Measurements from ENCODE around the gene BGLAP. TPM values are rescaled to one million over a fixed set of nuclear protein-coding genes. Genes with fewer than 3 reads are reported as not detected.

Gene BGLAP
- total RNA-seq, 2 donors from 2014 or later, result 1.8 to 2.3 TPM

DNA sequence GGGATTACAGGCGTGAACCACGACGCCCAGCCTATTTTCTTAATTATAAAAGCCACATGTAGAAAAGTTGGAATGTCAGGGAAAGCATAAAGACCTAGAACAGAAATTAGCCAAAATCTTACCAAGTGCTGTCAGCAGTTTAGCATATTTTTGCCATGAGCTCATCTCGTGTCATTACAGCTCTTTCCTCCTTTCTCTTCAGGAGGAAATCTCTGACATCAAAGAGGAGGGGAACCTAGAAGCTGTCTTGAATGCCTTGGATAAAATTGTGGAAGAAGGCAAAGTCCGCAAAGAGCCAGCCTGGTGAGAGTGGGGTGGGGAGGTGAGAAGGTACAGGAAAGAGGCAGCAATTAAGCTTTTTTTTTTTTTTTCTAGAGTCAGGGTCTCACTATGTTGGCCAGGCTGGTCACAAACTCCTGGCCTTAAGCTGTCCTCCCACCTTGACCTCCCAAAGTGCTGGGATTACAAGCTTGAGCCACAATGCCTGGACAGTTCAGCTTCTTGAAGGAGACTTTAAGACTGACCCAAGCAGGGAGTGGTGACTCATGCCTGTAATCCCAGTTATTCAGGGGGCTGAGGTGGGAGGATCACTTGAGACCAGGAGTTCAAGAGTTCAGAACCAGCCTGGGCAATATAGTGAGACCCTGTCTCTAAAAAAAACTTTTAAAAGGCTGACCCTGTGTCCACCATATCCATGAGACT lies 8.4 kb upstream of the BGLAP start:
- peaks cover 17% of the 10 kb centered on the region for H3K36me3 Mint-ChIP-seq
- no peak overlapping the region for H3K27ac Mint-ChIP-seq
- no peaks in the 10 kb centered on the region for H3K27me3 Mint-ChIP-seq
- DNase-seq (ENCODE audit: low spot score) (no peak), ATAC-seq (no peak)
- no peaks in the 10 kb centered on the region for H3K9me3 Mint-ChIP-seq
- H3K4me3 Mint-ChIP-seq, result no peak overlapping the region
- peaks cover 1 to 16% of the 10 kb centered on the region in 2 donors for H3K4me1 Mint-ChIP-seq (ENCODE audit: low read depth in 2 of 2)

DNA sequence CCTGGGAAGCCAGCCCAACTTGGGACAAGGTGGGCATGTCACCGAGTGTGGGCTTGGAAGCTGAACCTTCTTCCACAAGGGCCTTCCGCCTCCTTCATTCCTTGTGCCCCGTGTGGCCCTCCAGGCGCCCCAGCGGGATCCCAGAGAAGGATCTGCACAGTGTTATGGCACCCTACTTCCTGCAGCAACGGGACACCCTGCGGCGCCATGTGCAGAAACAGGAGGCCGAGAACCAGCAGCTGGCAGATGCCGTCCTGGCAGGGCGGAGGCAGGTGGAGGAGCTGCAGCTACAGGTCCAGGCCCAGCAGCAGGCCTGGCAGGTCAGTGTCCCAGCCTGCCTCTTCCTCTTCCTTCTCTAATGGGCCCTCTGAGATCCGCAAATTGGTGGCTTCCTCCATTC lies 5.8 kb upstream of the BGLAP start:
- H3K27me3 Mint-ChIP-seq, result no peaks in the 10 kb centered on the region
- H3K36me3 Mint-ChIP-seq, result peaks cover 16% of the 10 kb centered on the region

DNA sequence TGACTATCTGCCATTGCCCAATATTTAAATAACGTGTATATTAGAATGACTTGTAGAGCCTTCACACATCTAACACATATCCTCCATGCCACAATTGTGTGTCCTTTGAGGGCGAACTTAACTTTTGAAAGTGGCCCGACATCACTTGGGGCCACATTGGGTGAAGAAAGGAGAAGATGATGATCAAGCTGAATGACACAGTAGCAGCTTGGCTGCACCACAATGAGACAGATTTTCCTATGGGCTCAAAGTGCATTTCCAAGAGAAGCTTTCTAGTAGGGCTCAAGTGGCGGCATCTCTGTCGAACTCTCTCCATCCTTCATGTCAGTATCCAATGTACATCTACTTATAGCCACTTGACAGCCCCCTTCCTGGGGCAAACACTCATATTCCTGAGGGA lies 3.7 kb upstream of the BGLAP start:
- no peak overlapping the region for H3K4me3 Mint-ChIP-seq
- H3K4me1 Mint-ChIP-seq (ENCODE audit: low read depth in 2 of 2), result peaks cover 0 to 9% of the 10 kb centered on the region in 2 donors
- DNase-seq (ENCODE audit: low spot score) (no peak), ATAC-seq (no peak)
- no peaks in the 10 kb centered on the region for H3K27me3 Mint-ChIP-seq
- no peaks in the 10 kb centered on the region for H3K9me3 Mint-ChIP-seq
- H3K27ac Mint-ChIP-seq, result no peak overlapping the region
- H3K36me3 Mint-ChIP-seq, result peaks cover 16% of the 10 kb centered on the region

More for the DNA sequence above, 5.8 kb upstream of the BGLAP start:
- Mint-ChIP-seq H3K4me3 (no peak overlapping the region), H3K4me1 (ENCODE audit: low read depth in 2 of 2) (peaks cover 0 to 8% of the 10 kb centered on the region in 2 donors), H3K27ac (no peak overlapping the region), H3K9me3 (no peaks in the 10 kb centered on the region)
- ATAC-seq, result no peak
- DNase-seq (ENCODE audit: low spot score), result no peak

DNA sequence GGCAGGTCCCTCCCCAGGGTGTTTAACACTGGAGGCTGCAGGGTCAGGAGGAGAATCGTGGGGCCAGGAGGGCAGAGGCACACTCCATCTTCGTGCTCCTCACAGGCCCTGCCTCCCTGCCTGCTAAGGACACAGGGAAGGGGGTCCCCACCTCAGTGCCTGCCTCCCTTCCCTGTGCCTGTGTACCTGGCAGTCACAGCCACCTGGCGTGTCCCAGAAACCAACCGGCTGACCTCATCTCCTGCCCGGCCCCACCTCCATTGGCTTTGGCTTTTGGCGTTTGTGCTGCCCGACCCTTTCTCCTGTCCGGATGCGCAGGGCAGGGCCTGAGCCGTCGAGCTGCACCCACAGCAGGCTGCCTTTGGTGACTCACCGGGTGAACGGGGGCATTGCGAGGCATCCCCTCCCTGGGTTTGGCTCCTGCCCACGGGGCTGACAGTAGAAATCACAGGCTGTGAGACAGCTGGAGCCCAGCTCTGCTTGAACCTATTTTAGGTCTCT lies 623 bp upstream of the BGLAP start:
- H3K27ac Mint-ChIP-seq, result peak overlapping the region in 1 of 2 donors; percentile 37
- no peaks in the 10 kb centered on the region for H3K9me3 Mint-ChIP-seq
- H3K4me3 Mint-ChIP-seq, result no peak overlapping the region

DNA sequence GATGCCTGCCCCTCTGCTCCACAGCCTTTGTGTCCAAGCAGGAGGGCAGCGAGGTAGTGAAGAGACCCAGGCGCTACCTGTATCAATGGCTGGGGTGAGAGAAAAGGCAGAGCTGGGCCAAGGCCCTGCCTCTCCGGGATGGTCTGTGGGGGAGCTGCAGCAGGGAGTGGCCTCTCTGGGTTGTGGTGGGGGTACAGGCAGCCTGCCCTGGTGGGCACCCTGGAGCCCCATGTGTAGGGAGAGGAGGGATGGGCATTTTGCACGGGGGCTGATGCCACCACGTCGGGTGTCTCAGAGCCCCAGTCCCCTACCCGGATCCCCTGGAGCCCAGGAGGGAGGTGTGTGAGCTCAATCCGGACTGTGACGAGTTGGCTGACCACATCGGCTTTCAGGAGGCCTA lies 754 bp downstream of the BGLAP start:
- Mint-ChIP-seq H3K4me1 (ENCODE audit: low read depth in 2 of 2) (peaks cover 13 to 20% of the 10 kb centered on the region in 2 donors), H3K4me3 (no peak overlapping the region), H3K27me3 (no peaks in the 10 kb centered on the region), H3K9me3 (no peaks in the 10 kb centered on the region), H3K27ac (no peak overlapping the region), H3K36me3 (peaks cover 11% of the 10 kb centered on the region)
- DNase-seq (ENCODE audit: low spot score) (no peak), ATAC-seq (no peak)

More for the DNA sequence above, 623 bp upstream of the BGLAP start:
- H3K36me3 Mint-ChIP-seq, result peaks cover 16% of the 10 kb centered on the region
- no peaks in the 10 kb centered on the region for H3K27me3 Mint-ChIP-seq
- H3K4me1 Mint-ChIP-seq (ENCODE audit: low read depth in 2 of 2), result peaks cover 13 to 20% of the 10 kb centered on the region in 2 donors
- ATAC-seq (no peak), DNase-seq (ENCODE audit: low spot score) (no peak)

DNA sequence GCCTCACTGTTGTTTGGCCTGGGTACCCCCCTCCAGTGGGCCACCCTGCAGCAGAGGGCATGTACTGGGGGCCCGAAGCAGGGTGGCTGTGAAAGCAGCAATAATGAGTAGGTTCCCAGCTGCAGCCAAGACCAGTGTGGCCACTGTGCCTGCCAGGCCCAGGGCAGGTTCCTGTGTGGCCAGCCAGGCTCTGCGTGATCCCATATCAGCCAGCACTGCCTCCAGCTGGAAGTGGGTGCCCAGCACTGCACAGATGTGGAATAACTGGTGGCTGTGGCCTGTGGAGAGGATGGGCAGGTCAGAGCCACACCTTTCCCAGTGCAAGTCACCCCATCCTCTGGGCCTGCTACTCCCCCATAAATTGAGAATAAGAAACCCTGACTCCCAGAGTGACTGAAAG lies 2.1 kb downstream of the BGLAP start:
- H3K4me3 Mint-ChIP-seq, result no peak overlapping the region
- peaks cover 13 to 21% of the 10 kb centered on the region in 2 donors for H3K4me1 Mint-ChIP-seq (ENCODE audit: low read depth in 2 of 2)
- H3K9me3 Mint-ChIP-seq, result no peaks in the 10 kb centered on the region
- no peaks in the 10 kb centered on the region for H3K27me3 Mint-ChIP-seq
- ATAC-seq, result no peak
- peaks cover 6% of the 10 kb centered on the region for H3K36me3 Mint-ChIP-seq
- H3K27ac Mint-ChIP-seq, result no peak overlapping the region
- no peak for DNase-seq (ENCODE audit: low spot score)

DNA sequence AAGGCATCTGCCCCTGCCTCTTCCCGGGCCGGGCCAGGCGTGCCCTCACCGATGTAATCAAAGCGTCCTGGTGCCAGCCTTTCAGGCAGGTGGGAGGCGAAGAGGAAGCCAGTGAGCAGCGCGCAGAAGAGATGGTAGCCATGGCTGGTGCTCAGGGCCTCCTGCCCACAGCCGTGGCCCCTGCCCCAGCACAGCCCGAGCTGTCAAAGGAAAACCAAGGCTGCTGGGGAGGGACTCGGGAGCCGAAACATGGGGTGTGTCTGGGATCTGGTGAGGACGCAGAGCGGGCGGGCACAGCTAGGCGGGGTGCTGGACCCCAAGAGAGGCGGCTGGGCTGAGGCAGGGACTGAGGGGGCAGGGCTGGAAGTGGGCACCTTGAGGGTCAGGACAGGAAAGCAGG lies 2.7 kb downstream of the BGLAP start:
- H3K36me3 Mint-ChIP-seq, result peaks cover 4% of the 10 kb centered on the region
- H3K4me3 Mint-ChIP-seq, result peak overlapping the region; percentile 81
- DNase-seq (ENCODE audit: low spot score), result no peak
- no peak for ATAC-seq
- no peaks in the 10 kb centered on the region for H3K9me3 Mint-ChIP-seq
- H3K27me3 Mint-ChIP-seq, result no peaks in the 10 kb centered on the region
- no peak overlapping the region for H3K27ac Mint-ChIP-seq
- peaks cover 13 to 21% of the 10 kb centered on the region in 2 donors for H3K4me1 Mint-ChIP-seq (ENCODE audit: low read depth in 2 of 2)

DNA sequence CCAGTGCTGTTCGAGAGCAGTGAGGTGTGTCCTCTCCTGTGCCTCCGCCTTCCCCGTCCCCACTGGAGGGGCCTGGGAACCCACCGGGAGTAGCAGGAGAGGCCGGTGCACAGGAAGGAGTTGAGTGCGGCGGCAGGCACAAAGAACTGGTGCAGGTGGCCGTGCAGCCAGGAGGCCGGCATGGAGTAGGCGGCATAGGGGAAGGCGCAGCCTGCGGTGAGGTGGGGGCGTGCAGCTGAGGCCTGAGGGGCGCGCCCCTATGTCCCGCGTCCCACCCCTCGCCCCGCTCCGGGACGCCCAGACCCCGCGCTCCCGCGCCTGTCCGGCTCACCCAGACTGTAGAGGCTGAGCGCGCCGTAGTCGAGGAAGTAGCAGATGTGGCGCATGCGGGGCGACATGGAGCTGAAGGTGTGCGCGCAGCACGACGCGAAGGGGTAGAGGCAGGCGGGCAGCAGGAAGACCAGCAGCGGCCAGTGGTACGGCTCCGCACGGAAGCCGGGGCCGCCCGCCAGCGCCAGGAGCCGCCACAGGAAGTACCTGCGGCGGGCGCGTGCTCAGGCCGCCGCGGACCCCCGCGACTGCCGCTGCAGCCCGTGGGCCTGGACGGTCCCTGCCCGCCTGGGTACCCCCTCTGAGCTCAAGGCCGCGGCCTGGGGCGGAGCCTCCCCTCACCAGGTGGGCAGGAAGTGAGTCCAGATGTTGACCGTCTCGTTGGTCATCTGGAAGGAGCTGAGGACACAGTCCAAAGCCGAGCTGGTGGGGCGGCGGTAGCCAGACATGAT lies 3.7 kb downstream of the BGLAP start:
- H3K36me3 Mint-ChIP-seq, result no peaks in the 10 kb centered on the region
- H3K27ac Mint-ChIP-seq, result peak overlapping the region in 1 of 2 donors; percentile 48
- peaks cover 13 to 21% of the 10 kb centered on the region in 2 donors for H3K4me1 Mint-ChIP-seq (ENCODE audit: low read depth in 2 of 2)
- DNase-seq (ENCODE audit: low spot score) (peak; percentile 71), ATAC-seq (peak; percentile 73 to 77)
- peak overlapping the region; percentile 81 for H3K4me3 Mint-ChIP-seq
- no peaks in the 10 kb centered on the region for H3K9me3 Mint-ChIP-seq
- no peaks in the 10 kb centered on the region for H3K27me3 Mint-ChIP-seq

DNA sequence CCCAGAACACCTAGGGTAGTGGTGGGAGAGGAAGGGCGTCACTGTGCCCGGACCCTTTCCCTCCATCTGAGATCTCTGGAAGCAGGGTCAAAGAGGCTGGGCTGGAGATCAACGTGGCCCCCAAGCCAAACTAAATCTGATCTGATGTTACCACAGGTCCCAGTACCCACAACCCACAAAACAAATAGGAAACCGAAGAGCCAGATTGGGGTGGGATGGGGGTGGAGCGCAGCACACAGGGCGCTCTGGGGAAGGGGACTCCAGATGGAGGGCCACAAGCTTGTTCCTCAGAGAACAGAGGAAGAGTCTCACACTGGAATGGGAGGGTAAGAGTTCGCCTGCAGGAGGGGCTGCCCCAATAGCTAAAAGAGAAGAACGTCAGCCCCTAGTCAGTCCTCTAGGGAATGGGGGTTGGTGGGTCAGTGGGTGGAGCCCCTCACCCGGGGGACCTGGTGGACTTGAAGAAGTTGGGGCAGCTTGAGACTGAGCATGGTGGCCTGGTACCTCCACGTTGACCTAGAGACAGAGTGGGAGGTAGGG lies 4.3 kb downstream of the BGLAP start:
- Mint-ChIP-seq H3K27me3 (no peaks in the 10 kb centered on the region), H3K4me1 (ENCODE audit: low read depth in 2 of 2) (peaks cover 13 to 18% of the 10 kb centered on the region in 2 donors), H3K9me3 (no peaks in the 10 kb centered on the region), H3K4me3 (no peak overlapping the region), H3K27ac (no peak overlapping the region), H3K36me3 (no peaks in the 10 kb centered on the region)
- DNase-seq (ENCODE audit: low spot score) (no peak), ATAC-seq (no peak)

DNA sequence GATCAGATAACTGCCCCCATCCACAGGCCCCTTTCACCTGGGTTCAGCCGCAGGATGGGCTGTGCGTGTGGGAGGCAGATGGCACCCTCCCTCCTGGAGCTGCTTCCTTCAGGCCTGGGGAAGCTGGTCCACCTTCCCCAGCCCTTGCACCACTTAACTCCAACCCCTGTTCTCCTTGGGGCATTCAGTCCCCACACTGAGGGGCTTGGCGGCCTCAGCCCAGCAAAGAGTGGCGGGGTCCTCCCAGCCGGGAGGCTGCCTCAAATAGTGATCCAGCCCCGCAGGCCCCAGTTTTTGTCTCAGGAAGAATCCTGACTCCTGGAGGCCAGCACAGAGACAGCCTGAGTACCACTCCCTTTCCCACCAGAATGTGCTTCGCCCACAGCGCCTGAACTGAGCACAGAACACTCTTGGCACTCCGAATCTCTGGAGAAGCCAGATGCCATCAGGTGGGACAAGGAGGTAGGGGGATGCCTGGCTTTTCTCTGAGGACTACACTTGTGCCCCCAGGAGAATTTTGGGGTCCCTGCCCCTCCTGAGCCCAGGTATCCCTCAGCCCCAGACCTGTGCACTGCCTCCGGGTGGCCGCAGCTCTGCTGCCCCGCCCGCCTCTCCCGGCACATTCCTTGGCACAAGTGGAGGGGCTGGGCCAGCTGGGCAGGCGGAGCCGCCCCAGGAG lies 4.9 kb downstream of the BGLAP start:
- H3K27me3 Mint-ChIP-seq, result no peaks in the 10 kb centered on the region
- DNase-seq (ENCODE audit: low spot score), result no peak
- H3K4me1 Mint-ChIP-seq (ENCODE audit: low read depth in 2 of 2), result peaks cover 13 to 18% of the 10 kb centered on the region in 2 donors
- H3K4me3 Mint-ChIP-seq, result no peak overlapping the region
- no peaks in the 10 kb centered on the region for H3K36me3 Mint-ChIP-seq
- no peak overlapping the region for H3K27ac Mint-ChIP-seq
- H3K9me3 Mint-ChIP-seq, result no peaks in the 10 kb centered on the region
- no peak for ATAC-seq

DNA sequence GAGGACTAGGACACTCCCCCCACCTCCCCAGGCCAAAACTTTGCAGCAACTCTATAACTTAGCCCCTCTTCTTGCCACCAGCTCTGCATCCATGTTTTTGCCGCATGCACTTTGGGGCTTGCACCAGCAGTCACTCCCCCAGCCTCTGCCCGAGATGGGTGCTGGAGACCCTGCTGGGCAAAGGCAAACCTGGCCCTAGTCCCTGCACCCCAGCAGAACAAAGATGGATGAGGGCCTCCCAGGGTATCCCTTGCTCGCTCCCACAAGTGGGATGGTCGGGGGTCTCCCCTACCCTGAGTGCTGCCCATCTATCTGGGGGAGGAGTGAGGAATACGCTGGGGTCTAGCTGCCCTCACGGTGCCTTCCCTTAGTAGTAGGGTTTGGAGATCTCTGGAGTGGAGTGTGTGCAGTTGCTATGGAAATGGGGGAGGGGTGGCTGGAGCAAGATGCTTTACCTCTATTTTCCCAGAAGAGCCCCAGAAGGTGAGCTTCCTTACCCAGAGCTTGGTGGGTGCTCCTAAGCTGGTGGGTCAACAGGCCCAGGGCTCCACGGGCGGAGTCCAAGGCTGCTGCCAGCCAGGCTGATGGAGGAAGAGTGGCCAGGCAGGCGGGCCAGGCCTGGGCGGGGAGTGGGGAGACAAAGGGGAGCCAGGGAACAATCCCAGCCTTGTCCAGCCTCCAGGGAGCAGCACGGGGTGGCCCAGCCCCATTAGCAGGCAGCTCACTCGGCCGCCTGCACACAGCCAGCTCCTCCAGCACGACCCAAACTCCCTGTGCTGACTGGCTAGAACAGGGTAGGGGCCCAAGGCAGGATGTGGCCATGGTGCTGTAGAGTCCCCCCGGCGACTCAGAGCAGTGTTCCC lies 5.7 kb downstream of the BGLAP start, which contains the start of gene PAQR6:
TSS of gene PAQR6 (minus strand) at position 597 of the 863 bp plus-strand sequence. CDS start 1,325 bp downstream, outside the sequence.
- DNase-seq (ENCODE audit: low spot score), result no peak
- no peak within 1 kb of the TSS for H3K4me3 Mint-ChIP-seq
- ATAC-seq, result no peak

DNA sequence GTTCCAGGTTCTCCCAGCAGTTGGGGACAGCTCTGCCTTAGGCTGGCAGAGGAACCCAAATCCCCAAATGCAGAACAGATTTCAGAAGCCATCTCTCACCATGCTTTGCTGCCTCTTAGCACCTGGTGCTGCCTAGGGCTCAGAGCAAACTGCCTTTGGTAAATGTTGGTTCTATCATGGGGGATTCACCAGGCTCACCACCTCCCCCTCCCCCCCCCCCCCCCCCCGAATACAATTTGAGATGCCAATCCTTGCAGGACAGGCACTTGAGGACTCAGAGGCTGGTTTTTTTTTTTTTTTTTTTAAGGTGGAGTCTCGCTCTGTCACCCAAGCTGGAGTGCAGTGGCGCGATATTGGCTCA lies 6.3 kb downstream of the BGLAP start:
- Mint-ChIP-seq H3K36me3 (peaks cover 8% of the 10 kb centered on the region), H3K27ac (no peak overlapping the region), H3K27me3 (no peaks in the 10 kb centered on the region), H3K4me3 (no peak overlapping the region), H3K9me3 (no peaks in the 10 kb centered on the region), H3K4me1 (ENCODE audit: low read depth in 2 of 2) (peaks cover 13 to 18% of the 10 kb centered on the region in 2 donors)
- ATAC-seq (no peak), DNase-seq (ENCODE audit: low spot score) (no peak)

More for the DNA sequence above, 5.7 kb downstream of the BGLAP start, which contains the start of gene PAQR6:
- Mint-ChIP-seq H3K27ac (no peak within 1 kb of the TSS), H3K4me1 (ENCODE audit: low read depth in 2 of 2) (peaks cover 13 to 18% of the 10 kb centered on the region in 2 donors), H3K9me3 (no peaks in the 10 kb centered on the region), H3K36me3 (peaks cover 2% of the 10 kb centered on the region), H3K27me3 (no peaks in the 10 kb centered on the region)

DNA sequence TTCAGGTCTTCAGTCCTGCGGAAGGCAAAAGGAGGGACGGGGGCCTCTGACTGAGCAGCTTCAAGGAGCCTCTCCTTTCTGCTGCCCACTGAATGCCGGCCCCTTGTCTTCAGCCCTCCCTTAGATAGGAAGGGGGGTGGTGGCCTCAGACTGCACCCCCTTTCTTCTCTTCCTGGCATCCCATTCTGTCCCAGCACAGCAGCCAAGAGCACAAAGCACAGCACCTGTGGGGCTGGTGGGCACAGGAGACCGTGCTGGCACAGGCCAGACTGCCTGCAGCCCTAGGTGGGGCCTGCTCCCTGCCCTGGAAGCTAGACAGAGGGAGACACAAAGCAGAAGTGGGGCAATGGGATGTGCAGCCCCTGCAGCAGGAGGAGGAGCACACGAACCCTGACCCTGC lies 7.6 kb downstream of the BGLAP start:
- Mint-ChIP-seq H3K4me1 (ENCODE audit: low read depth in 2 of 2) (peaks cover 13 to 17% of the 10 kb centered on the region in 2 donors), H3K36me3 (peaks cover 18% of the 10 kb centered on the region), H3K4me3 (no peak overlapping the region), H3K9me3 (no peaks in the 10 kb centered on the region), H3K27ac (no peak overlapping the region), H3K27me3 (no peaks in the 10 kb centered on the region)
- DNase-seq (ENCODE audit: low spot score), result no peak
- no peak for ATAC-seq
